Prostate gland (tissue), 2 donors: ENCODE measurements around the gene DCDC1.

Experiments used
- POLR2A ChIP-seq: fragments of 450-650 bp; IDR thresholded peaks from one replicate; pipeline ENCODE4 v1.6.1; 2016; ENCODE audit warnings: antibody characterized with exemption, mild to moderate bottlenecking
- POLR2AphosphoS5 ChIP-seq: sonication (generic); formaldehyde crosslinking; IDR thresholded peaks from one replicate; pipeline ENCODE4 v1.6.1; 2017; ENCODE audit warnings: antibody characterized with exemption
- TF ChIP-seq, protein P1 (sequence below), 4 experiments: fragments of 200-600 bp in 2 of 4; fragments of 450-650 bp in 2 of 4; sonication (generic) in 2 of 4; IDR thresholded peaks; 1 replicate in 3 of 4; 2 replicates in 1 of 4; pipeline ENCODE4 v1.5.1; 2016 to 2019; ENCODE audit warnings: antibody characterized with exemption in 4 of 4, mild to moderate bottlenecking in 2 of 4, moderate library complexity in 2 of 4

DNA sequence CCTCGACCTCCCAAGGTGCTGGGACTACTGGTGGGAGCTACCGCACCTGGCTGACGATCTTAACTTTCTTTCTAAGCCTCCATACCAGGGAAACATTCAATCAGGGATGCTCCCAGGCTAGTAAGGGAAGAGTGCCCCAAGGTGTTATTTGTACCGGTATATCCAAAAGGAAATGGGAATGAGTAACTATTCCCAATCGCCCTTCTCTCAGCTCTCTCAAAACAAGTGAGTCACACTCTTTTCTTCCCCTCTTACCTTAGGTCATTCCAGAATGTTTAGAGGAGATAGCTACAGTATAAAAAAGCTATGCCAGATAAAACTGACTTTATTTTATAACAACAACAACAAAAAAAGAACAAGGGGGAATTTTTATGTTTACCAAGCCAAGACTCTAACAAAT is 13.7 kb downstream of the DCDC1 start:
- TF ChIP-seq, protein P1, sequence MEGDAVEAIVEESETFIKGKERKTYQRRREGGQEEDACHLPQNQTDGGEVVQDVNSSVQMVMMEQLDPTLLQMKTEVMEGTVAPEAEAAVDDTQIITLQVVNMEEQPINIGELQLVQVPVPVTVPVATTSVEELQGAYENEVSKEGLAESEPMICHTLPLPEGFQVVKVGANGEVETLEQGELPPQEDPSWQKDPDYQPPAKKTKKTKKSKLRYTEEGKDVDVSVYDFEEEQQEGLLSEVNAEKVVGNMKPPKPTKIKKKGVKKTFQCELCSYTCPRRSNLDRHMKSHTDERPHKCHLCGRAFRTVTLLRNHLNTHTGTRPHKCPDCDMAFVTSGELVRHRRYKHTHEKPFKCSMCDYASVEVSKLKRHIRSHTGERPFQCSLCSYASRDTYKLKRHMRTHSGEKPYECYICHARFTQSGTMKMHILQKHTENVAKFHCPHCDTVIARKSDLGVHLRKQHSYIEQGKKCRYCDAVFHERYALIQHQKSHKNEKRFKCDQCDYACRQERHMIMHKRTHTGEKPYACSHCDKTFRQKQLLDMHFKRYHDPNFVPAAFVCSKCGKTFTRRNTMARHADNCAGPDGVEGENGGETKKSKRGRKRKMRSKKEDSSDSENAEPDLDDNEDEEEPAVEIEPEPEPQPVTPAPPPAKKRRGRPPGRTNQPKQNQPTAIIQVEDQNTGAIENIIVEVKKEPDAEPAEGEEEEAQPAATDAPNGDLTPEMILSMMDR (IDR thresholded peaks at IDR 0.05), result no peak
- no peak for TF ChIP-seq POLR2AphosphoS5
- no peak for TF ChIP-seq POLR2A
